Hepatic stellate cell (primary cell): ENCODE data around the gene FAM53A.

ENCODE experiments used
- DNase-seq: peaks from one replicate; pipeline ENCODE4 v3.0.0; 2011; ENCODE audit warnings: low spot score

The FAM53A gene

DNA sequence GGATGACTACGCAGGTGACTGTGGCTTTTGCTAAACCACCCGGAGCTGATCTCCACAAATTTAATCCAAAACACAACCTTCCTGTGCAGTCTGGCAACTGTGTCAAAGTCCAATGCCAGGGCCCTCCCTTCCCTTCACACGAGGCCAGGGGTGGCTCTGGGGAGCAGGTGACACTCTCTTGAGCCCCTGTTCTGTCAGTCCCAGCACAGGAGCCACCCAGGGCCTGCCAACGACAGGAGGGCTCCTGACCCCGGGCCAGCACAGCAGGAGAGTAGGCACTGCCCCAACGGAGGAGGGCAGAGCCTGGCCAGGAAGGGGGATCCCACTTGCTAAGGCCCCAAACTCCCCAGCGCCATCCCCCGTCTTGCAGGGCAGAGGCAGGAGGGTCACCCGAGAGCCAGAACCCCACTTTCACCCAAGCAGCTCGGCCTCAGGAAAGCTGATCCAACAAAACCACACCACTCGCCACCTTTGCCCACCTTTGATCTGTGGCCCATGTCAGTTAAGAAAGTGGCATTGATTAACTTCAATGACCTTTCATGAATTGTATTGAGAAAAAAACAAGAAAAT lies 44.7 kb downstream of the FAM53A start:
- no peak for DNase-seq

- DNase-seq, result no peak
Observed at GRCh38 chr4:1638873-1639272, 45.2 kb downstream of the FAM53A start.

DNA sequence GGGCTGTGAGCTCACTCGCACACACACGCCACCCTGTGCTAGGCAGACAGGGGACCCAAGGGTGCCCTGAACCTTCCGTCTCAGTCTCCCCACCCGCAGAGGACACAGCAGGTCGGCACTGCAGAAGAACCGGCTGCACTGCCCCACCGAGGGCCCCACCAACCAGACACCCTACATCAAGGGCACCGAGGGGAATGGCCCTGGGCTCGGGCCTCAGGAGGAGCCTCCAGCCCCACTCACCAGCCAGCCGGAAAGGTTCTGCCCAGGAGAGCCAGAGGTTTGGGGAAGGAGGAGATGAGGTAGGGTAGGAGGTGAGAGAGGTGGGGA lies 45.9 kb downstream of the FAM53A start:
- DNase-seq, result no peak

GRCh38 chr4:1637580-1638271 lies 46.4 kb downstream of the FAM53A start:
- no peak for DNase-seq

GRCh38 chr4:1636490-1637211 lies 47.5 kb downstream of the FAM53A start:
- no peak for DNase-seq

GRCh38 chr4:1635464-1635863 lies 48.6 kb downstream of the FAM53A start:
- DNase-seq, result no peak

DNA sequence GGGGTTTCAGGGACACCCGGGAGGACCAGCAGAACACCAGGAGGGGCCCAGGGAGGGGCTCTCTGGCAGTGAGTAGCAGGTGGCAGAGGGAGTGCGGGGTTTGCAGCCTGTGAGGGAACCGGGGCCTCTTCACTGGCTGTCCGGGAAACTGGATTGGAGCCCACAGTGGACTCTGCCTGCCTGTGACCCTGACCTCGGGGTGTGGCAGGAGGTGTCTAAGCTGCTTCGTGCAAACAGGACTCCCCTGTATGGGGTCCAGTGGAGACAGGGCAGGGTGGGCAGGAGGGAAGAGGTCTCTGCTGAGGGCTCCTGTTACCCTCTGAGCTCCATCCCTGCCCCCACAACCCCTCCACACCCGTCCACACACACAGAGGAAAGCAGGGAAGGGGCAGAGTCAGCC lies 50.1 kb downstream of the FAM53A start:
- DNase-seq, result no peak

DNA sequence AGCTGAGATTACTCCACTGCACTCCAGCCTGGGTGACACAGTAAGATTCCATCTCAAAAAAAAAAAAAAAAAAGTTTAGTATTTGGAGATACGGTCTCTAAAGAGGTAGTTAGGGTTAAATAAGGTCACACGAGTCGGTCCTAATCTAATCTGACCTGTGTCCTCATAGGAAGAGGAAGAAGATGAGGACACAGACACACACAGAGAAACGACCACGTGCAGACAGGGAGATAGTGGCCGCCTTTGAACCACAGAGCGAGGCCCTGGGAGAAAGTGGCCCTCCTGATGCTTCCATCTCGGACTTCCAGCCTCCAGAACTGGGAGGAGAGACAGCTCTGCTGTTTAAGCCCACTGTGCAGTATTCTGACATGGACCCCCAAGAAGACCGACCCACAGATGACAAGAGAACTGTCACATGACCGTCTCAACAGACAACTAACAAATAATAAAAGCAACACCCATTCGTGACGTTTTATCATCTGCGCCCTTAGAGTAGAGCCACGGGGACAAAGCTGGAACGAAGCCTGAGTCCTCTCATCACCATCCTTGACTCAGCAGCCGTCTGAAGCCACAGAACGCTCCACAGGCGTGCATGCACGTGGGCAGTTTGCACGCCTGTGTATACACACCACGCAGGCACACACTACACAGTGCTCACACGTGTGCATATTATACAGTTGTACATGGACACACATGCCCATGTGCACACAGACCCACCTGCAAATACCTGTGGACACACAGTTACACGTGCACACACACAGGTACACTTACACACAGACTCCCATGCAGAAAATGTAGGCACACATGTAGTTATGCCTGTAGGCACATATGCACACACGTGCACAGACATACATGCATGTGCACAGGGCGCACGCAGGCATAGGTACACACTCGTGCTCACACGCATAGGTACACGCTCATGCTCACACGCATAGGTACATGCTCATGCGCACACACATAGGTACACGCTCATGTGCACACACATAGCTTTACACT lies 51.7 kb downstream of the FAM53A start:
- DNase-seq, result no peak

DNA sequence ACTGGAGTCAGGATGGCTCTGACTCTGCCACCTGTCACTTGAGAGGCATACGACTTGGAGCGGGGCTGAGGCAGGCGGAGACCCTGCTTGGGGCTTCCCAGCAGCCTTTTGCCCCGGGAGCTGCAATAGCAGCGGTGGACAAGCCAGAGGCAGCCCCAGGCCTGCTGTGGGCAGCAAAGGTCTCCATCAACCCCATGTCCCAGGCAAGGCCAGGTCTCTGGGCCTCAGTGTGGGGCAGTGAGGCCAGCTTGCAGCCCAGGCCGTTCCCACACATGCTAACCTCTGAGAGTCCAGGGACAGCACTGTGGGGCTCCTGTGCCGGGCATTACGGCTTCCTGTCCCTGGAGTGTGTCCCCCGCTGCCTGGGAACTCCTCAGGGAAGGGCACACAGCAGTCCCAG lies 53.0 kb downstream of the FAM53A start:
- no peak for DNase-seq

GRCh38 chr4:1630266-1630665 lies 53.8 kb downstream of the FAM53A start:
- no peak for DNase-seq

DNA sequence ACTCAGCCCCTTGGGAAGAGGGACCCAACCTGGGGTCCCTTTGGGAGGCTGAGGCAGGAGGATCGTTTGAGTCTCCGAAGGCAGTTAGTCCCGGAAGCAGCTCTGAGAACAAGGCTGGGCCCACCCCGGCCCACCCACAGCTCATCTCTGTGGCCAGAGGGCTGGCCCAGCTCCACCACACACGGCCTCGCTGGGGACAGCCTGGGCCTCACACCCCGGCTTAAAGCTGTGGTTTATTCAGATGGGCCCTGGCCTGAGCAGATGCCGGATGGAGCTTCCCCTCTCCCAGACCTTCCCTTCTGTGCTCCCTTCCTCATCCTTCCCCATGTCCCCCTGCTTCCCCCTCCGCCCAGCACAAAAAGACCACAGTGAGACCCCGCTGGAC lies 54.4 kb downstream of the FAM53A start:
- no peak for DNase-seq

GRCh38 chr4:1628892-1629698 lies 55.0 kb downstream of the FAM53A start:
- peak; percentile 85 for DNase-seq

- DNase-seq, result no peak
Observed at GRCh38 chr4:1627417-1628313, 56.4 kb downstream of the FAM53A start.

- DNase-seq, result no peak
Observed at GRCh38 chr4:1626941-1627340, 57.2 kb downstream of the FAM53A start.

DNA sequence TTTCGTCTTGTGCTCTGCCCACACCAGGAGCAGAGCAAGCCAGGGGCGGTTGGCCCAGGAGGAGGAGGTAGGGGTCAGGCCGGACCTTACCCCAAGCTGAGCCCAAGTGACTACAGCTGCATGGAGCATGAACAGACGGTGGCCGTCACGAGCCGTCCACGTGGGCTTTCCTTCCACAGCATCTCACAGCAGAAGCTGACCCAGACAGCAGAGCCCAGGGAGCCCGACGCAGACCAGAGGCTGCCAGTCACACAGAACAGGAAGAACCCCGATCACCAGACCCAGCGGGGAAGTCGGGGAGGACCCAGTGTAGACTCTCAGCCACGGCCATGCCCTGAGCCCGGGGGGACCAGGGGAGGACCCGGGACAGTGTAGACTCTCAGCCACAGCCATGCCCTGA lies 58.0 kb downstream of the FAM53A start:
- DNase-seq, result no peak

DNA sequence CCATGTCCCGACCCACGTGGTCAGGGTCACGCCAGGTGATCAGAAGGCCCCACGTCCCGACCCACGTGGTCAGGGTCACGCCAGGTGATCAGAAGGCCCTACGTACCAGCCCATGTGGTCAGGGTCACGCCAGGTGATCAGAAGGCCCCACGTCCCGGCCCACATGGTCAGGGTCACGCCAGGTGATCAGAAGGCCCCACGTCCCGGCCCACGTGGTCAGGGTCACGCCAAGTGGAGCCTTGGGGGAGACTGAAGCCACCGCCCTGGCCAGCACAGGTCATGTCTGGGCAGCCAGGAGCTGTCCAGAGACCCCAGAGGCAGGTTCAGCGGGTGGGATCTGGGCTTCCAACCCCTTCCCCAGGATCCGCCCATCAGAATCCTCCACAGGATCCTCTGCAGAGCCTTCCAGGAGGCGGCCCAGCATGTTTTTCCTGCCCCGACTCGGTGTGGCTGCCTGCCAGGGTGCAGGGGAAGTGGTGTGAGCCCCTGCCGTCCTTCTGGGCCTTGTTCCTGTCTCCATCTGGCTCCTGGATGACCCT lies 58.4 kb downstream of the FAM53A start:
- no peak for DNase-seq

DNA sequence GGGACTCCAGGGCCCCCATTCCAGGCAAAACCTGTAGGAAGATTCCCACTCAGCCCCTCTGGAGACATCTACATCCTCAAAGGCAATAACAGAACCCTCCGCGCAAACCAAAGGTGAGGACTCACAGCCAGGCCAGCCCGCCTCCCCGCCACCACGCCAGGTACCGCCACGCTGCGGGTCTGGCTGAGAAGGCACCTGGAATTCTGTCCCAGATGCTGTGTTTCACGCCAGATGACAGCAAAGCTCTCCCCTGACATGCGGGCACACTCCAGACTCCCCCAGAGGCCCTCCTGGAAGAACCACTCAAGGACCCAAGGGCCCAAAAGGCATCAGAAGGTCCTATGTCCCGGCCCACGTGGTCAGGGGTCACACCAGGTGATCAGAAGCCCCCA lies 59.6 kb downstream of the FAM53A start:
- no peak for DNase-seq

DNA sequence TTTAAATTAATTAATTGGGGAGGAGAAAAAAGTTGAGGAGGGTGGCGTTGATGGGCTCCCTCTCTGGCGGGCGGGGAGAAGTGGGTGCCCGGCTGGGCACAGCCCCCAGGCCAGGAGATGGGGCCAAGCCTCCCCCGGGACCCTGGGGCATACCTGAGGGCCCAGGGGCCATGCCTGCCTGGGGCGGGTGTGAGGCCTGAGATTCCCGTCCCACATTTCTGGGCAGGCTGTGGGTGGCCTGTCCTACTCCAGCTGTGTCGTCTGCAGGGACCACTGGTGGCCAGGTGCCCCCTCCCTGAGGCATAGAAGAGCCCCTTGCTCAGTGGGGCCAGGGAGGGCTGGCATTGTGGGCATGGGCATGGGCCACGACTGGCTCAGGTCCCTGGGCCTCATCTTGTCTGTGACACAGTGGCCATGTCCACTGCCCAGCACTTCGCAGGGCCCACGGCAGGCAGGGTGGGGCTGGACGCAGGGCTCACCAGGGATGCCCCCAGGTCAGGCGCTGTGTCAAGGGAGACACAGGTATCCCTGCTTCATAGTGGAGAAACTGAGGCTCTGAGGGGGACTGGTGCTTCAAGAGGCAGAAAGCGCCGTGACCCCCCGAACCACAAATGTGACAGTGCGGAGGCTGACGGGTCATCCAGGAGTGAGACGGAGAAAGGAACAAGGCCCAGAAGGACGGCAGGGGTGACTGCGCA lies 60.1 kb downstream of the FAM53A start:
- no peak for DNase-seq

GRCh38 chr4:1623400-1623799 lies 60.7 kb downstream of the FAM53A start:
- DNase-seq, result no peak

DNA sequence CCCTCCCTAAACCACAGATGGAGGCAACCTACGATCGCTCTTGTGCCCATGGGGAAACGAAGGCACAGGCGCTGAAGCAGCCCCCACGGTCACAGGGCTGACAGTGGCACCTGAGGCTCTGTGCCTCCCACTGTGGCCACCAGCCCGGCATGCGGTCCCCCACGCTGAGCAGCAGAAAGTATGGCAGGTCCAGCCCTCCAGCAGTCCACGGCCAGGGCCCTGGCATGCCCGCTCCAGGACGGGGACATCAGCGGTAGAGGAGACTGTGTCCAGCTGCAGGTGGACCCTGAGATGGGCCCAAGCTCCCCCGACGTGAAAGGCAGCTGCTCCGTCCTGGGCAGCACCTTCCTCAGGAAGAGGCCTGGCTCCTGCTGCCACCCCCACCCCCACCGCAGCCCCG lies 61.2 kb downstream of the FAM53A start:
- no peak for DNase-seq
